HCT116 (cell line): Measurements from ENCODE around the gene LRRC4.

Experiments used
- CTCF ChIP-seq, 3 experiments: fragments of 200-600 bp in 1 of 3; sonication (generic) in 1 of 3; IDR thresholded peaks in 2 of 3; conservative IDR thresholded peaks in 1 of 3; 2 replicates each; pipeline ENCODE4 v1.5.1; 2012 to 2017; ENCODE audit warnings: low read depth in 2 of 3, low read length in 2 of 3, antibody characterized with exemption in 1 of 3, borderline replicate concordance in 1 of 3, control low read depth in 1 of 3, mild to moderate bottlenecking in 1 of 3, mixed read lengths in 1 of 3, mixed run types in 1 of 3, moderate library complexity in 1 of 3; ENCODE audit not compliant: insufficient read depth in 1 of 3
- EZH2phosphoT487 ChIP-seq: fragments of 200-600 bp; IDR thresholded peaks from 2 replicates; pipeline ENCODE4 v1.6.1; 2018; ENCODE audit warnings: antibody characterized with exemption, borderline replicate concordance
- MAX ChIP-seq: IDR thresholded peaks from 2 replicates; pipeline ENCODE4 v1.6.1; 2012
- POLR2A ChIP-seq: IDR thresholded peaks from 2 replicates; pipeline ENCODE4 v1.7.0; 2011; ENCODE audit warnings: borderline replicate concordance; ENCODE audit not compliant: insufficient read depth, insufficient read length; ENCODE audit errors: extremely low read depth
- POLR2AphosphoS5 ChIP-seq: IDR thresholded peaks from 2 replicates; pipeline ENCODE4 v1.6.1; 2011; ENCODE audit warnings: mild to moderate bottlenecking, low read depth, low read length, moderate library complexity
- RAD21 ChIP-seq: IDR thresholded peaks from 2 replicates; pipeline ENCODE4 v1.6.1; 2012; ENCODE audit warnings: low read depth, mild to moderate bottlenecking
- YY1 ChIP-seq: IDR thresholded peaks from 2 replicates; pipeline ENCODE4 v1.6.1; 2011; ENCODE audit warnings: low read length, low read depth, moderate library complexity, mild to moderate bottlenecking; ENCODE audit not compliant: insufficient replicate concordance; ENCODE audit errors: extremely low read depth

- TF ChIP-seq CTCF (IDR thresholded peaks at IDR 0.05 in 2 of 3, conservative IDR thresholded peaks at IDR 0.05 in 1 of 3; ENCODE audit: borderline replicate concordance in 1 of 3, insufficient read depth in 1 of 3, low read depth in 2 of 3, low read length in 2 of 3) (no peak), POLR2AphosphoS5 (no peak), YY1 (no peak), EZH2phosphoT487 (no peak), POLR2A (no peak), MAX (no peak), RAD21 (no peak)
Measured at GRCh38 chr7:128068785-128069184, 37.5 kb upstream of the LRRC4 start.
